Neural crest cell (in vitro differentiated cells): ENCODE results near the gene CHN2. TPM values are rescaled to one million over a fixed set of nuclear protein-coding genes. Genes with fewer than 3 reads are reported as not detected.

Experiments
- DNase-seq: peaks from one replicate; pipeline ENCODE4 v3.0.0; 2021; ENCODE audit warnings: low read depth, mixed read lengths, low spot score
- H3K27ac Mint-ChIP-seq: one replicate; pipeline ENCODE4 v1.8.0; 2021; ENCODE audit warnings: mild to moderate bottlenecking, mixed read lengths; ENCODE audit not compliant: unreplicated experiment
- H3K27me3 Mint-ChIP-seq: 2 replicates; pipeline ENCODE4 v1.8.0; 2021; ENCODE audit warnings: low read depth, mild to moderate bottlenecking, mixed read lengths
- H3K36me3 Mint-ChIP-seq: 2 replicates; pipeline ENCODE4 v1.8.0; 2021; ENCODE audit warnings: low read depth, mild to moderate bottlenecking, mixed read lengths
- H3K4me1 Mint-ChIP-seq: 2 replicates; pipeline ENCODE4 v1.8.0; 2021; ENCODE audit warnings: mixed read lengths
- H3K4me3 Mint-ChIP-seq: one replicate; pipeline ENCODE4 v1.8.0; 2021; ENCODE audit warnings: mild to moderate bottlenecking, mixed read lengths
- H3K9me3 Mint-ChIP-seq: 2 replicates; pipeline ENCODE4 v1.8.0; 2021; ENCODE audit warnings: mixed read lengths
- total RNA-seq: library from RNA; stranded (reverse); gene quantifications from 2 replicates; pipeline ENCODE4 v1.2.1, GENCODE V29; 2021
- TF ChIP-seq, protein P1 (sequence below): fragments of 200-600 bp; sonication (generic); conservative IDR thresholded peaks from 2 replicates; pipeline ENCODE4 v1.5.0; 2021; ENCODE audit warnings: antibody characterized with exemption, mild to moderate bottlenecking

CHN2 gene
- total RNA-seq, 1 donor from 2014 or later, result 15.4 TPM

DNA sequence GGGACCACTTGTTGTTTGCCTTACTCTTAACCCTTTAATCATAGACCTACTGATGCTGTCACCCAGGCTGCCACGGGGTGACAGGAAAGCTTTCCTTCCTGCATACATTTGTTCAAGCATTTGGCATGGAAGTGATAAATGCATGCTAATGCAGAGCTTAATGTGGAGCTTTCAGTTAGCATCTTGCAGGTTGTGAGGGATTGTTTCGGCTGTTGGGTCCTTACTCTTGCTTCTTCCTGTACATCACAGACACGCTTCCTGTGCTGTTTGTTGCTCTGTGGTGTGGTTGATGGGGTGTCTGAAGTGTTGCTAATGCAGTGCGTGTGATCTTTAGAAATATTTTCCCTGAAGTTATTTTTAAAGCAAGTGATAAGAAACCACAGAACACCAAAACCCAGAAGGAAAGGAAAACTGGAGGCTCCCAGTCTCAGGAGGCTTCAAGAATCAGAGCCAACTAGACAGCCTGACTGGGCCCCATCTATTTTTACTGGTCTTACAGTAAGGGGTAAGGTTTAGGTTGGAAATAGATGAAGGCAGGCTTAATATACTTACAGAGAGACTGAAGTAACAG, 143.1 kb downstream of the CHN2 start:
- TF ChIP-seq, protein P1, sequence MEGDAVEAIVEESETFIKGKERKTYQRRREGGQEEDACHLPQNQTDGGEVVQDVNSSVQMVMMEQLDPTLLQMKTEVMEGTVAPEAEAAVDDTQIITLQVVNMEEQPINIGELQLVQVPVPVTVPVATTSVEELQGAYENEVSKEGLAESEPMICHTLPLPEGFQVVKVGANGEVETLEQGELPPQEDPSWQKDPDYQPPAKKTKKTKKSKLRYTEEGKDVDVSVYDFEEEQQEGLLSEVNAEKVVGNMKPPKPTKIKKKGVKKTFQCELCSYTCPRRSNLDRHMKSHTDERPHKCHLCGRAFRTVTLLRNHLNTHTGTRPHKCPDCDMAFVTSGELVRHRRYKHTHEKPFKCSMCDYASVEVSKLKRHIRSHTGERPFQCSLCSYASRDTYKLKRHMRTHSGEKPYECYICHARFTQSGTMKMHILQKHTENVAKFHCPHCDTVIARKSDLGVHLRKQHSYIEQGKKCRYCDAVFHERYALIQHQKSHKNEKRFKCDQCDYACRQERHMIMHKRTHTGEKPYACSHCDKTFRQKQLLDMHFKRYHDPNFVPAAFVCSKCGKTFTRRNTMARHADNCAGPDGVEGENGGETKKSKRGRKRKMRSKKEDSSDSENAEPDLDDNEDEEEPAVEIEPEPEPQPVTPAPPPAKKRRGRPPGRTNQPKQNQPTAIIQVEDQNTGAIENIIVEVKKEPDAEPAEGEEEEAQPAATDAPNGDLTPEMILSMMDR, result no peak
- no peak for DNase-seq
- no peak overlapping the region for H3K27ac Mint-ChIP-seq
- H3K9me3 Mint-ChIP-seq, result no peaks in the 10 kb centered on the region
- peaks cover 12% of the 10 kb centered on the region for H3K4me1 Mint-ChIP-seq
- H3K4me3 Mint-ChIP-seq, result no peak overlapping the region
- H3K27me3 Mint-ChIP-seq, result no peaks in the 10 kb centered on the region
- no peaks in the 10 kb centered on the region for H3K36me3 Mint-ChIP-seq

GRCh38 chr7:29340696-29341095, 146.1 kb downstream of the CHN2 start:
- Mint-ChIP-seq H3K4me3 (no peak overlapping the region), H3K36me3 (no peaks in the 10 kb centered on the region), H3K27me3 (no peaks in the 10 kb centered on the region), H3K27ac (no peak overlapping the region), H3K4me1 (peaks cover 12% of the 10 kb centered on the region), H3K9me3 (no peaks in the 10 kb centered on the region)
- no peak for DNase-seq
- TF ChIP-seq, protein P1, result no peak

DNA sequence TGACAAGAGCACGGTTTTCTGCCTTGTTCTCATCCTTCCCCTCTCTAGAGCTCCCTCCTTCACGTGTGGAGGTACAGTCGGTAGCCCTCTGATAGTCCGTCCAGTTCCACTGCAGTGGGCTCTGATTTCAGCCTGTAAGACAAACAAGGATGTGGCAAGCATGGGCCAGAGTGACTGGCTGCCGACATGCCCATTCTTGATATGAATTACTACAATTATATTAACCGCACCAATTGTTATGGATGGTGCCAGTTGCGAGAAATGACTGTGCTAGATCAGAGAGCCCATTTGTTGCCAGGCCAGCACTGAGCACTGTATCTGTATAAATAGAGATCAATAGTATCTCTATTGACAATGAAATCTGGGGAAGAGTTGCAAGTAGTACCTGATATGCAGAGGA, 146.6 kb downstream of the CHN2 start:
- DNase-seq, result no peak
- H3K4me3 Mint-ChIP-seq, result no peak overlapping the region
- no peaks in the 10 kb centered on the region for H3K27me3 Mint-ChIP-seq

GRCh38 chr7:29342761-29343160, 148.2 kb downstream of the CHN2 start:
- Mint-ChIP-seq H3K27me3 (no peaks in the 10 kb centered on the region), H3K4me3 (no peak overlapping the region), H3K4me1 (peaks cover 1% of the 10 kb centered on the region), H3K27ac (no peak overlapping the region), H3K36me3 (no peaks in the 10 kb centered on the region), H3K9me3 (no peaks in the 10 kb centered on the region)
- TF ChIP-seq, protein P1, result no peak
- DNase-seq, result no peak

More for the DNA sequence above, 146.6 kb downstream of the CHN2 start:
- Mint-ChIP-seq H3K36me3 (no peaks in the 10 kb centered on the region), H3K4me1 (peaks cover 12% of the 10 kb centered on the region), H3K27ac (no peak overlapping the region), H3K9me3 (no peaks in the 10 kb centered on the region)
- TF ChIP-seq, protein P1, result no peak

DNA sequence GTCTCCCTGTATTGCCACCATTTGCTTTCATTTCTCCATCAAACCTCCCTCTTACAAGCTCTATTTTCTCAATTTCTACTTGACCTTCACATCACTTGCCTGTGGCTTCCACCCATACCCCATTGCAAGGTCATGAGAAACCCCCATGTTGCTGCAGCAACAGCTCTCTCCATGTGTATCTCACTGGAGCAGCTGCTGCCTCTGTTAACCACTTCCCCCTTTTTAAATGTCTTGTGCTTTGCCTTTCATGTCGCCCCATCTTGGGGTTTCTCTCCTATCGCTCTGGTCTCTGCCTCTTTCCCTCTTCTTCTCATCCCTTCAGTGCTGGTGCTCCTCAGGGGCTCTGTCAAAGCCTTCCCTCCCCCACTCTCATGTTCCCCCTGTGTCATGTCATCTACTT, 148.8 kb downstream of the CHN2 start:
- TF ChIP-seq, protein P1, result no peak
- Mint-ChIP-seq H3K4me3 (no peak overlapping the region), H3K9me3 (no peaks in the 10 kb centered on the region), H3K36me3 (no peaks in the 10 kb centered on the region), H3K4me1 (peaks cover 4% of the 10 kb centered on the region), H3K27me3 (no peaks in the 10 kb centered on the region), H3K27ac (no peak overlapping the region)
- DNase-seq, result no peak
